NCI-H524 (cell line): ENCODE measurements around the gene PTBP3.
"Not testable (repeated sequence)": the region's sequence is repeated elsewhere in the genome, so short reads cannot be mapped to it uniquely, and the experiment has no call there.

Experiments used
- DNase-seq, 2 experiments: peaks; one replicate each; lab custom pipeline; 2025; lab: John Stamatoyannopoulos, UW

The PTBP3 gene

DNA sequence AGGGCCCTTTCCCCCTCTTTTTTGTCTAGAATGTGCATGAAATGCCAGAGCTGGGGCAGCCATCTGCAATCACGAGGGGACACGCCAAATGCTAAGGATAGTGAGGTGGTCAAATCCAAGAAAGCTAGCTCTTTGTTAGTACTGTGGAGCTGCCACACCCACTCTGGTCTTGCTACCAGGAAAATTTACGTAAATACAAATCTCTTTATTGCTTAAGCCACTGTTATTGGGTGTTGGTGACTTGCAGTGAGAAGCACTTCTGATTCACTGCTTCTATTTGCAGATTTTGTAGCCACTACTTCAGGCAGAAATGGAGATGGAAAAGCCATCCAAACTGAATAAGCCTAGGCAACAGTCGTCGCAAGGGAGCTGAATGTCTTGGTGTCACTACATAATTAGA, 132.7 kb downstream of the PTBP3 start:
- no peak for DNase-seq

DNA sequence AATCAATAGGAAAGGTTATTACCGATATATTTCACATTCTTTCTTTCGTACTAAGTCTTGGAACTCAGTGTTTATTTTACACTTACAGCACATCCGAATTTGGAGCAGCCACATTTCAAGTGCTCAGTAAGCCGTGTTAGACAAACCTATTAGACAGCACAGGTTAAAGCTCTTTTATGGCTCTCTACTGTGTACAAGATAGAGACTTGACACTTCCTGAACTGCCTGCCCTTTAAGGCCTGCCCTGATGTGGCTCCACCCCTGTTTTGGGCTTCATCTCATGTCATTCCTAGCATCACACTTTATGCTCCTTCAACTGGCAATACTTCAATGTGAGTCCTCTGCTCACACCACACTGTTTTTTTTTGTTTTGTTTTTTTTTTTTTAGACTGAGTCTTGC, 134.8 kb downstream of the PTBP3 start:
- no peak for DNase-seq

DNA sequence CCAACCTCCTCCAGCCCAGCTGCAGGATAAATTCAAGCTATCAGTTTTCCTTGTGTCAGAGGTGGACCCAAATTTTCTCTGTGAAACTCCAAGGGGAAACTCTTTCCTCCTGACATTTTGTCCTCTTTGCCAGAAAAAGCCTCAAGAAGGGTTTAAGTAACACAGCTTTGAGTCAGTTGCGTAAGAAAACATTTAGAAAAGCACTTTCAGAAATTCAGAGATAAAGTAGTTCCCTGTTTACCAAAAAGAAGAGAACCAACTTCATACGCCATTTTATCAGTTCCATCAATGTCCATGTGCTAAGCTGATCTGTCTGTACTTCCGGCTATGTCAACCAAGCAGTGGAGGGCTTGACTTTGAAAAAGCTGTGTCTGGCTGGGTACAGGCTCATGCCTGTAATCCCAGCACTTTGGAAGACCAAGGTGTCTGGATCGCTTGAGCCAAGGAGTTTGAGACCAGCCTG, 138.4 kb downstream of the PTBP3 start:
- DNase-seq = no peak

DNA sequence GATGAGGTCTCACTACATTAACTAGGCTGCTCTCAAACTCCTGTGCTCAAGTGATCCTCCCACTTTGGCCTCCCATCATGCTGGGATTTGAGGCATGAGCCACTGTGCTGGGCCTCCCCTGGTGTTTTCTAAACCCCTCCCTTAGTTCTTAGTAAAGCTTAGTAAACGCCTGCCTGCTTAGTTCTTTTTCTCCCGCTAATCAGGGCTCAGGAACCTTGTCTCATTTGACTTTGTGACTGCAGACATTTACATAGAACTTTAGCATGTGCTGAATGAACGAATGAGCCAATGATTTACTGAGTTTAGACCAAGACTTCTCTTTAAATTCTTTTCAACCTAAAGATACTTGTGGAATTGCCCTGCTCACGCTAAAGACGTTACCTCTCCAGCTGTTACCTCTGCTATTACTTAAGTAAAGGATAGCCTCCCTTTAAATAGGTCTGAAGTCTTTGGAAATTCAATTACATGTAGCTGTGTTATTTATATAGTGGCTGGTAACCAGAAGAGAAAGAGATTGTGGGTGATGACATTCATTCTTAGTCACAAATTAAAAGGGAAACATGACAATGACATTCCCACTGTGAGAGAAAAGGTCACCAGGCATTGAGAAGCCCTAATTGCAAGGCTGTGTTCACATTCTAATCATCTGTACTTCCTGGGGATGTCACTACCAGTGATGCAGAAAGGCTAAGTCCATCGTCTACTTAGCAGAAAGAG, 139.7 kb downstream of the PTBP3 start:
- DNase-seq = no peak

DNA sequence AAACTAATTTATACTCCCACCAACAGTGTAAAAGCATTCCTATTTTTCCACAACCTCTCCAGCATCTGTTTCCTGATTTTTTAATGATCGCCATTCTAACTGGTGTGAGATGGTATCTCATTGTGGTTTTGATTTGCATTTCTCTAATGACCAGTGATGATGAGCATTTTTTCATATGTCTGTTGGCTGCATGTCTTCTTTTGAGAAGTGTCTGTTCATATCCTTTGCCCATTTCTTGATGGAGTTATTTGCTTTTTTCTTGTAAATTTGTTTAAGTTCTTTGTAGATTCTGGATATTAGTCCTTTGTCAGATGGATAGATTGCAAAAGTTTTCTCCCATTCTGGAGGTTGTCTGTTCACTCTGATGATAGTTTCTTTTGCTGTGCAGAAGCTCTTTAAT, 143.1 kb downstream of the PTBP3 start:
- not testable (repeated sequence) for DNase-seq

DNA sequence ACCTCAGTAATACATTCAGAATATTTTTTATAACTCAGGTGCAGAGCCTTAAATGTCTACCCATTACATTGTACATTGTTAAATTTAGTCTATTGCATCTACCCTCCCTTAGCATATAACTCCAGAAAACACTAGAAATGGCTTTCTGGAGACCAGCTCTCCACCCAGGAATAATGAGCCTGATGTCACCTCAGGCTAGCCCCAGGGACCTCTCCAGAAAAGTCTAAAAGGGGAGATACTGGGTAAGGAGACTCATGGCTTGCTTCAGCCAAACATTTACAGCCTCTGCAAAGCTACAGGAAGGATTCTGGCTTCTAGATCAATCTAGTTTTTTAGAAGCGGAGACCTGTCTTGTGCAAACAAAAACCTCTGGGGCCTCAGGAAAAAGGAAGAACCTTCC, 144.5 kb downstream of the PTBP3 start:
- no peak for DNase-seq

DNA sequence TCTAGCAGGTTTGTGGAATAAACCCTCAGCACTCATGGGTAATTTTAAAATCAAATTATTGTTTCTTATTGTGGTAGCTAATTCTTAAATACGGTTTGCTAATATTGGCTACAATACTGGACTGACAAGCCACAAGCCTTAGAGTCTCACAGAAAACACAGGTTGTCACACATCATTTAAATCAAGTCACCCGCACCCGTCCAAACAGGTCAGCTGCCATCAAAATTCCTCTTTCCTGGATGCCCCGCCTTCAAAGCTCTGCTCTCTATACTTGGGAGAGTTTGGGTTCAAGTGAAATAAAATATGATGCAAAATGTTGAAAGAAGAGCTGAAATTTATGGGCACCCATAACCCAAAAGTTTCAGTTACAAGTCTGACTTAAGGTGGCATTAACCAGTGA, 146.0 kb downstream of the PTBP3 start:
- DNase-seq = no peak

DNA sequence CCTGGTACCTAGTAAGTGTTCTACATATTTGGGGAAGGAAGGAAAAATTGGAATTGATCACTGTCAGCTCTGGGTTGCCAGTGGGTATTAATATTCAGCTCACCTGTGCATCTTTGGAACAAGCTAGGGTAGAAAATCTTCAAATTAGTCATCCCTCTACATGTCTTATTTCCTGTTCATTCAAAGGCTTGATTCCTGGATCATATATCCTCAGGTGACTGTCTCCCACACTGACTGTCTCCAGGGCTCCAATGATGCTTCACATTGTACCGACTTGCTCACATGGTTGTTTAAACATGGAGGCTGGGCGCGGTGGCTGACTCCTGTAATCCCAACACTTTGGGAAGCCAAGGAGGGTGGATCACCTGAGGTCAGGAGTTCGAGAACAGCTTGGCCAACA, 146.7 kb downstream of the PTBP3 start:
- DNase-seq = no peak

DNA sequence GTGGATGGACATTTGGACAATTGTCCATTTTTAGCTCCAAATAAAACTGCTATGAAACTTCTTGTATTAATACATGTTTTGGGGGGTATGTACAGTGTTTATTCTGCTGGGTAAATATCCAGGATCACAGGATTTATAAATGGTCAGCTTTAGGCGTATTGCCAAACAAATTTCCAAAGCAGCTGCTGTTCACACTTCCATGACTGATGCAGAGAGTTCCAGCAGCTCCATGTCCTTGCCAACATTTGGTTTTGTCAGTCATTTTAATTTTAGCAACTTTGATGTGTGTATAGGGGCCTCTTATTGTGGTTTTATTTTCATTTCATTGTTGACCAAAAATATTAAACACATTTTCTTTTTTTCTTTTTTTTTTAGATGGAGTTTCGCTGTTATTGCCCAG, 148.5 kb downstream of the PTBP3 start:
- DNase-seq = no peak

DNA sequence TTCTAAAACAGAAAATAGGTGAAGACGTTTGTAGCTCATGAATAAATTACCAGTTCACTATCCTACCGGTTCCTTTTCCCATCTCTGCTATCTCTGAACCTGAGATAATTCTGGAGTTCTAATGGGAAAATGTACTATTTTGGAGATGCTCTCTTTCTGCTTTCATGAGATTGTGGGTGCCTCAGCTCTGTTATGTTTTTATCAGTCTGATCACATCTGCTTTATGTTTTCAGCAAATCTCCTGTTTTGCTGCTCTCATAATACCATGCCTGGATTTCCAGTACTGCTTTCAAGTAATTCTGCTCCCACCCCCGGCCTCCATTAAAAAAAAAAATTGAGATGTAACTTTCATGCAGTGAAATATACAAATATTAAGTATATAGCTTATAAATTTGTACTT, 149.2 kb downstream of the PTBP3 start:
- DNase-seq = no peak

DNA sequence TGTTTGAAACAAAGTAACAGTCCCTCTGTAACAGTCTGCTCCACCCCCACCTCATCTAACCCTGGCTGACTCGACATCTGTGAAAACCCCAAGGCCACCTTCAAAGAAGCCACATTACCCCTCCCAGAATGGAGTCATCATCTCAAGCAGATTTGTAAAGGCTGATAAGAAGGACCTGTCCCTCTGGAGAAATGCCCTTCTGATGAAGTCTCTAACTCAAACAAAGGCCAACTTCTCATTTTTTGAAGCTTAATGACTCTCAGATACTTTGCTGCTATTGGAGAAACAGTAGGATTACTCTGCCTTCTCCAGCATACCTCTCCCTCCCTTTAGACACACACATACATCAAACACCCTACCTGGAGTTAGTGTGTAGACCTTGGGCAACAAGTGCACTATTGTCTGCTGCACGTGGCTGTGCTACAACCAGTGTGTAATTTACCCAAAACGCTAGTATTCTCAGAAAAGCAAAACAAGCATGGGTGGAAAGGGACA, 153.0 kb downstream of the PTBP3 start:
- no peak for DNase-seq

DNA sequence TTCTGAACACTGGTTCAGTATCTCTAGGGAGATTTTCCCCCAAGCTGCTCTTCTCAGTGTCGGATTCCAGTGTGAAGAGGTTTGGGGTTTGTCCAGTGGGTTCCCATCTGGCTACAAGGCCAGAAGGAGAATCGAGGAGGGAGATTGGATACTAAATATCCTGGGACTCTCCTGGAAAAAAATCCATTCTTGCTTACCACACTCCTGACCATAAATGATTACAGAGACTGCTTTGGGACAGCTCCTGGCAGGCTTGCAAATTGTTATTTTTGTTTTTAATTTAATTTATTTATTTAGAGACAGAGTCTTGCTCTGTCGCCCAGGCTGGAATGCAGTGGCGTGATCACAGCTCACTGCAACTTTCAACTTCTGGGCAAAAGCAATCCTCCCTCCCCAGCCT, 153.6 kb downstream of the PTBP3 start:
- DNase-seq = peak; percentile 83 to 92

DNA sequence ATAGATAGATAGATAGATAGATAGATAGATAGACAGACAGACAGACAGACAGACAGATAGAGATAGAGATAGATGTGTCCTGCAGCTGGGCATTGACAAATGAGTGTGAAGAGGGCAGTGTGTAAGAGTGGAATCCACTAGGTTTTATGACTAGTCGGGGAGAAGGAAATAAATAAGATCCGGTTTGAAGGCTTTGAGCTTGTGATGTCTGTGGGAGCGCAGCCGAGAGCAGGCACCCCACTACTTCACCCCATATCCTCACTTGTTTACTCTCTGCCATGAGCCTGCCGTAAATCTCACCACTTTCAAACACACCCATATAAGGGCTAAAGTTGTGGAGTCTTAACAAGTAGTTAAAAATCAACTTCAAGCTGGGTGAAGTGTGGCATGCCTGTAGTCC, 156.9 kb downstream of the PTBP3 start:
- DNase-seq = no peak

DNA sequence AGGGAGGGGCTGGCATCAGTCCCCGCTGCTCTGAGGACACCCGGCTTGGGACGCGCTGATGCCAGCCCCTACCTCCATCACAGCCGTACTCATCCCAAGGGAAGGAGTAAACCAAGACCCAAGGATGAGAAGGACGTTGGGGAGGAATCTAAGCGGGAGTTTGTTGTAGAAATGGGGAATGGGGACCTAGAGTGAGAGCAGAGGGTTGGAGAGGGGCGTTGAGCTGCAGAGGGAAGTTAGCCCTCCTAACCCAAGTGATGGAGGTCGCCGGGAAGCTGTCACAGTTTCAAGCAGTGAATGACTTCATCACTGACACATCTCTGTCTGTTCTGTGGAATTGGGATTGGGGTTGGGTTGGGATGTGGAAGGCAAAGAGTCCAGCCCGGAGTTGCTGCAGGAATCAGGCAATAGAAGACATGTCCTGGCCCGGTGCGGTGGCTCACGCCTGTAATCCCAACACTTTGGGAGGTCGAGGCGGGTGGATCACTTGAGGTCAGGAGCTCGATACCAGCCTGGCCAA, 157.6 kb downstream of the PTBP3 start:
- DNase-seq = no peak

DNA sequence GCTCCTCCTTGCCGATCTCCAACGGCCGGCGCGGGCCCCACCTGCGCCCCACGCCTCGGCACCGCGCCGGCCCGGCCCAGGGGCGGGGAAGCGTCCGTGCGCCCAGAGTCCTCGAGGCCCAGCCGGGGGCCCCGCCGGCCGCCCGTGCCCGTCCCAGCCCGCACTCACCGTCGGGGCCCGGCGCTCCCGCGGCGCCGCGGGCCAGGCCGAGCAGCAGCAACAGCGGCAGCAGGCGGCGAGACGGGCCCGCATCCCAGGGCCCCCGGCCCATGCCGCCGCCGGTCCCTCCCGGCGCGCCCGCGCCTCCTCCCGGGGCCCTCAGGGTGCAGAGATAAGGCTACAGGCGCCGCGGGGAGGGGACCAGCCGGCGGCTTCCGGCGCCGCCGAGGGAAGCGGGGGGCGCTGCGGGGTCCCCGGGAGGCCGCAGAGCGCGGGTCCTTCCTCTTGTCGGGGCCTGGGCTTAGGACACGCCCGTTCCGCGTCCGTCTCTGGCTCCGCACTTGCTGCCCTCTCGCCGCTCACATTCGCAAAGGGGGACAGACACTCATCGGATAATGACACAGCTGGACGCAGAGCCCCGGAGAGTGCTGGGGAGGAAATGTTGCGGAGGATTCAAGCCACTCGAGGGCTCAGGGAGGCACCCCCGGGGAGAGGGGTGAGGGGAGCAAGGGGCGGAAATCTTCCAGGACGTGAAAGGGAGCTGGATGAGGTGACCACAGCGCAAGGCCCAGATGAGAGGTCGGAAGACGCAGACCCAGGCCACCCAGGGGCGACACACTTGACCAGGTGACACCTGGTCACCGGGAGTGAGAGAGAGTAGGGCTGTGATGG, 158.2 kb downstream of the PTBP3 start, which contains the start of gene SUSD1:
Gene SUSD1, minus strand, starts transcription at position 333 of the 831 bp plus-strand sequence. Its CDS starts 62 bp downstream, at position 271.
- DNase-seq = peak; percentile 16 to 55

DNA sequence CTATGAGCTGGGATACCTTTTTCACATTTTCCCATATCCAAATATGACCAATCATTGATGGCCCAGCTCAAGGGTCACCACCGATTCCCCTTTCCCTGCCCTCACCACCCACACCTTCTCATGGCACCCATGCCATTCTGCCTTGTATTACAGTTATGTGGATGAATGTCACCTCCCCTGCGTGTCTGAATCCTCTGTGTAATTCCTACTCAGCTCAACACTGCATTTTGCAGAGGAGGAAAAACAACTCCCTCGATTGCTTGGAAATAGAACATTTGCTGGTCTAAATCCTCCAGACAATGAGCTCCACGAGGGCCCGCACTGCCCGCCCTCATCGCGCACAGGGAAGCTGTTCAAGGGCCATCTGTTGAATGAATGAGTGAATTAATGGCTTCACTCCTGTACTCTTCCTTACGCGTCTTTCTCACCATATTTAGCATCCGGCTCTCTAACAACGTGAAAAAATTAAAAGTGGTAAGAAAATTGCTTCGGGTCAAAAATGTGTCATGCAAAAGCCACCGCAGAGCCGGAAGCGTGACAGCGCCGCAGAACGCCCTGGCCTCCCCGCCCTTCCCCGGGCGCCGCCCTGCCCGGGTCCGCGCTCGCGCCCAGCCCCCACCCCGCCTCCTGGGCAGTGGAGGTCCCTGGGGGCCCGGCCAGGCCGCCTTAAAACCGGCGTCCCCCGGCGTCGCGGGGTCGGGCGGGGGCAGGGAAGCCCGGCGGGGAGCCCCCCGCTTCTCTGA, 159.0 kb downstream of the PTBP3 start:
- DNase-seq = peak; percentile 61 to 75

DNA sequence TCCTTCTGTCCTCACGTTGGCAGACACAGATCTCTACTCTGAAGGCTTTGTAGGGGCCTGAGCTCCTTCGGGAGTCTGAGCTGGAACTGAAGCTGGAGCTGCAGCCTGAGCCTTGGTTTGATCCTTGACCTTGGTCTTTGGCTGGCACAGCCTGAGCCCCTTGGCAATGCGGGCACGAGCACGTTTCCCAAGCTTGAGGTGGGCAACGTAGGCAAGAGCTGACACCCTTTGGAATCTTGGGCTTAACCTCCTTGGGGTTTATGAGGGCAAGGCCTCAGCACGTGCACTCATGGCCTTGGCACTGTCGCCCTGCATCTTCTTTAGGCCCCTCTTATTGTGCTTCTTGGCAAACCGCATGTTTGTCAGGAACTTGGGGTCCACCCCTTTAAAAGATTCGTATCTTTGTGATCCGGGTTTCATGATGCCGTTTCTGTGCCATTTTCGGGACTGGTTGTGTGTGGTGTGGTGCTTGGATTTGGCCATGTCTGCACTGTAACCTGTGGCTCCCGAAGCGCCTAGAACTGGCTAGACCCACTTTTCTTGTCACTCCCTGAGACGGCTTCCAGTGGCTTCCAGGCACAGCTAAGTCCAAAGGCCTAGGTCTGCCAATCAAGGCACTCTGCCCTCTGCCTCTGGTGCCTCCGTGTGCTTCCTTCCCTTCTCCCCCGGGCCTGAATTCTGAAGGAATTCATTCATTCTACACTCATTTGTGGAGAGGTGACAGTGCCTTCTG, 159.8 kb downstream of the PTBP3 start:
- no peak for DNase-seq

DNA sequence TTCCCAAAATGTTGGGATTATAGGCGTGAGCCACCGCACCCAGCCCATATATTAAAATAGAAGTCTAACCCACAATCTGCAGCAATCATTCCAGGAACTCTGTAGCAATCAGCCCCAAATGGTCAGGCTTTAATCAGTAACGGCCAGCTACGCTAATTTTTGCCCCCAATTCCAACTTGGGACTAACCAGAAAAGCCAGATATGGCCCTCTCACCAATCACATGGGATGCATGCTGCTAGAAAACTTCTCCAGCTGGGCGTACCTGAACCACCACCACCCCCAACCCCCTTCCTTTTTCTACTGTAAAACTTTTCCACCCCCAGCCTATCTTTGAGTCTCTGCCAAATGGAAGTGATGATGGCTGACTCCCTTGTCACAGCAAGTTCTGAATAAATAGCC, 162.5 kb downstream of the PTBP3 start:
- no peak for DNase-seq

DNA sequence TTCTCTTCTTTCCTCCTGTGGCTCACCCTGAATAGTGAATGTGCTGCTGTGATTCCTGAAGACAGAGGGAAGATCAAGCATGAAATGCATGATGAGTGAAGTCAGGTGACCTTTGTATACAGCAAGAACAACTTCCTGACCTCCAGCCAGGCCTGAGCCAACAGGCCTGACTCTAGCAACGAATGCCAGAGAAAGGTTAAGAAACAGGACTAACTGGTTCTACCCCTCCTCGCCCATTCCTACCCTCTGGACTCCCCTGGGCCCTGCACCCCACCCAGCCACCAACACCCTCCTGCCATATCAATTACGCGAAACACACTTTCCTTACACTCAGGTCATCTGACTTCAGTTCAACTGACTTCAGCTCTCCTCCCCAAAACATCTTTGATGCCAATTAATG, 163.2 kb downstream of the PTBP3 start:
- no peak for DNase-seq

DNA sequence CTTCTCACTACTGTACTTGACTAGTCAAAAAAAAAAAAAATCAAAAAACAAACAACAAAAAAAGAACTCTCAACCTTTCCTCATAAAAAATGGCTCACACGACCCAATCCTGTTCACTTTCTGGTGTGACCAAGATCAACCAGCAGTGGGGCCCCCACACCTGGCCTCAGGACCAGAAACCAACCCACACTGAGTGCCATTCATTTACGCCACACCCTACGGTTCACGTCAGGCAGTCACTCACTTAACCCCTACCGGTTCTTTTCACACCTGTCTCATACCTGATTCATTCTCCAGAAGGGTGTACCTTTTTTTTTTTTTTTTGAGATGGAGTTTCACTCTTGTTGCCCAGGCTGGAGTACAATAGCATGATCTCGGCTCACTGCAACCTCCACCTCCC, 164.1 kb downstream of the PTBP3 start:
- DNase-seq = no peak

DNA sequence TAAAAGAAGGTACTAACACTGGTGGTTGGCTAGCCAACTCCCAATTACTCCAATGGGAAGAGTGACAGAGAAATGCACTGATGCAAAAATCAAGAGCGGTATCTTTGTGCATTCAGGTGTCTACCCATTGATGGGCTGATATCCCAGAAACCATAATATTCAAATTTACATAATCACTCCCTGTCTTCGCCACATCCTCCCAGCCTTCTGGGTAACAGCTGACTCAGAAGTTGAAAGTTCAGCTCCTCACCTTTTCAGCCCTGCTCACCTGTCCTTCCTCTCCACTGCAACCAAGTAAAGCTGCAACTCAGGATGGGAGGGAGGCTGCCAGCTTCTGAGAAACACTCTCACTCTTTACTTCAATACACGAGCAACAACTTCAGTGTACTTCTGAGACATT, 165.2 kb downstream of the PTBP3 start:
- DNase-seq = no peak
